ENCODE measurements around the gene SCN5A.

The SCN5A gene

GRCh38 chr3:38579141-38579540, 70.3 kb downstream of the SCN5A start:
- Histone ChIP-seq H3K27ac (no peak overlapping the region), H3K36me3 (no peaks in the 10 kb centered on the region), H3K4me1 (ENCODE audit: control insufficient read depth in 1 of 2, insufficient read depth in 1 of 2, low read depth in 1 of 2, low read length in 1 of 2) (no peaks in the 10 kb centered on the region), H3K9me3 (no peaks in the 10 kb centered on the region), H3K27me3 (no peaks in the 10 kb centered on the region), H3K4me3 (ENCODE audit: low read depth in 1 of 2, low read length in 1 of 2) (no peak overlapping the region)
- TF ChIP-seq, protein P1, sequence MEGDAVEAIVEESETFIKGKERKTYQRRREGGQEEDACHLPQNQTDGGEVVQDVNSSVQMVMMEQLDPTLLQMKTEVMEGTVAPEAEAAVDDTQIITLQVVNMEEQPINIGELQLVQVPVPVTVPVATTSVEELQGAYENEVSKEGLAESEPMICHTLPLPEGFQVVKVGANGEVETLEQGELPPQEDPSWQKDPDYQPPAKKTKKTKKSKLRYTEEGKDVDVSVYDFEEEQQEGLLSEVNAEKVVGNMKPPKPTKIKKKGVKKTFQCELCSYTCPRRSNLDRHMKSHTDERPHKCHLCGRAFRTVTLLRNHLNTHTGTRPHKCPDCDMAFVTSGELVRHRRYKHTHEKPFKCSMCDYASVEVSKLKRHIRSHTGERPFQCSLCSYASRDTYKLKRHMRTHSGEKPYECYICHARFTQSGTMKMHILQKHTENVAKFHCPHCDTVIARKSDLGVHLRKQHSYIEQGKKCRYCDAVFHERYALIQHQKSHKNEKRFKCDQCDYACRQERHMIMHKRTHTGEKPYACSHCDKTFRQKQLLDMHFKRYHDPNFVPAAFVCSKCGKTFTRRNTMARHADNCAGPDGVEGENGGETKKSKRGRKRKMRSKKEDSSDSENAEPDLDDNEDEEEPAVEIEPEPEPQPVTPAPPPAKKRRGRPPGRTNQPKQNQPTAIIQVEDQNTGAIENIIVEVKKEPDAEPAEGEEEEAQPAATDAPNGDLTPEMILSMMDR (IDR thresholded peaks at IDR 0.05), result no peak

DNA sequence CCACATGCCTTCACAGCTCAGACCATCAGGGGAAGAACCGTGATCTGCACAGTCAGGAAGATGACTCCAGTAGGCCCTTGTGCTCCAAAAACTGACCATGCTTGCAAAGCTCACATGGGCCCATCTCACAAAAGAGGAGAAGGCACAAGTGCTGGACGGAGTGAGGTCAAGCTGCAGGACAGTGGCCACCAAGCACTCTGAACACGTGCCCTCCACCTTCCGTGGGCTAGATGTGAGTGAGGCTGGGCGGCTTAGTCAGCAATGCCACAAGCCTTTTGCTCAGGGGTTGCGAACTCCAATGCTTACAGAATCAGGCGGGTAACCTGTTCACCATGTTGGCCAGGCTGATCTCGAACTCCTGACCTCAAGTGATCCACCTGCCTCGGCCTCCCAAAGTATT, 70.9 kb downstream of the SCN5A start:
- Histone ChIP-seq H3K36me3 (no peaks in the 10 kb centered on the region), H3K27me3 (no peaks in the 10 kb centered on the region), H3K4me3 (ENCODE audit: low read depth in 1 of 2, low read length in 1 of 2) (no peak overlapping the region), H3K4me1 (ENCODE audit: control insufficient read depth in 1 of 2, insufficient read depth in 1 of 2, low read depth in 1 of 2, low read length in 1 of 2) (no peaks in the 10 kb centered on the region), H3K9me3 (no peaks in the 10 kb centered on the region), H3K27ac (no peak overlapping the region)
- TF ChIP-seq, protein P1 (IDR thresholded peaks at IDR 0.05), result no peak

DNA sequence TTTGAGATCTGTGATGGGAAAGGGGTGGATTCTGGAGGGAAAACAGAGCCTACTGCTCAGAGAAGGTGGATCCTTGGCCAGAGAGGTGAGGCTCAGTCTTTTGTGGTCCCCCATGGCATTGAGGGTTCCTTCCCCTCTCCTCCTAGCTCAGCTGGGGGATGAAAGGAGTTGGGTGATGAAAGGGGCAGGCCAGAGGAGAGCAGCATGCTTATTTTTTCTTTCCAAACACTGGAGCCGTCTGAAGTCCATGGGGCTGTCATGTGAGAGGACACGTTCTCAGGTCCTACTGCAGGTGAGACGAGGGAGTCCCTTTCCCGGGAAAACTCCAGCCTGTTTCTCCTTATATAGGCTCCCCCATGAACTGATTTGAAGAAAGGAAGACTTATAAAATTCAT, 71.4 kb downstream of the SCN5A start:
- no peak overlapping the region for H3K4me3 ChIP-seq (ENCODE audit: low read depth in 1 of 2, low read length in 1 of 2)
- no peaks in the 10 kb centered on the region for H3K9me3 ChIP-seq
- H3K36me3 ChIP-seq, result no peaks in the 10 kb centered on the region
- no peak overlapping the region for H3K27ac ChIP-seq
- H3K4me1 ChIP-seq (ENCODE audit: control insufficient read depth in 1 of 2, insufficient read depth in 1 of 2, low read depth in 1 of 2, low read length in 1 of 2), result no peaks in the 10 kb centered on the region
- TF ChIP-seq, protein P1 (IDR thresholded peaks at IDR 0.05), result no peak
- no peaks in the 10 kb centered on the region for H3K27me3 ChIP-seq

GRCh38 chr3:38577371-38578080, 72.0 kb downstream of the SCN5A start:
- no peak overlapping the region for H3K27ac ChIP-seq
- no peaks in the 10 kb centered on the region for H3K4me1 ChIP-seq (ENCODE audit: control insufficient read depth in 1 of 2, insufficient read depth in 1 of 2, low read depth in 1 of 2, low read length in 1 of 2)
- H3K4me3 ChIP-seq (ENCODE audit: low read depth in 1 of 2, low read length in 1 of 2), result no peak overlapping the region
- no peaks in the 10 kb centered on the region for H3K27me3 ChIP-seq
- H3K9me3 ChIP-seq, result no peaks in the 10 kb centered on the region
- H3K36me3 ChIP-seq, result no peaks in the 10 kb centered on the region
- TF ChIP-seq, protein P1 (IDR thresholded peaks at IDR 0.05), result no peak

DNA sequence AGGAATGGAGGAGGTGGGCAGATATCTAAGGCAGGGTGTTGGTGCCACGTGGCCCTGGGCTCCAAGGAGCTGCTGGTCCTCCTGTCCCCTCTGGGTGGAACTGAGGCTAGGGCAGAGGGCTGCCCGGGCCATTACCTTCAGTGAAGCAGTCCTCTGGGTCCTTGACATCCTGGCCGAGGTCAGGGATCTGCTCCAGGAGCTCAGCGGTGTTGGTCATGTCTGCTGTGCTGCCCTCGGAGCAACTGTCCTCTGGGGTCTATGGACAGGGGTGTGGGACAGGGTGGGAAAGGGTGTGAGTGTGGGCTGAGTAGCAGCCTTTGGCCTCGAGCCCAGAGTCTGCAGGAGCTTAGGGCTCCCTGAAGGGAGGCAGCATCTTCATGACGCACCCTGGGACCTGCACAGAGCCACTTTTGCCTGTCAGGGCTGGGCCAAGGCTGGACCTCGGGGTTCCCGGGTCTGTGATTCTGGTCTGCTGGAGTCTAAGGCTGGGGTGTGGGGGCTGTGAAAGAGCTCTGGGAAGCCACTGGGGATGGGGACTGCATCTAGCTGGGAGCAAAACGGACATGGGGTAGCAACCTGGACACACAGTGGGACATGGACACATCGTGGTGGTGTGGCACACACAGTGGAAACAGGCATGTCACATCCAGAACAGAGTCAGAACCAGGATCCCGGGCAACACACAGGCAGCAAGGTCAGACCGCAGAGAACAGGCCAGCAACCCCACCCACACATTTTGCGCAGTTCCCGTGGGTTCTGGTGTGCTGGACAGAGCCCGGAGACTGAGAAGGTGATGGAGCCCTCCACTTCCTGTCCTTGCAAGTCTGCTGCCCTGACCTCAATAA, 72.7 kb downstream of the SCN5A start:
- no peak overlapping the region for H3K27ac ChIP-seq
- H3K27me3 ChIP-seq, result no peaks in the 10 kb centered on the region
- no peaks in the 10 kb centered on the region for H3K4me1 ChIP-seq (ENCODE audit: control insufficient read depth in 1 of 2, insufficient read depth in 1 of 2, low read depth in 1 of 2, low read length in 1 of 2)
- H3K4me3 ChIP-seq (ENCODE audit: low read depth in 1 of 2, low read length in 1 of 2), result no peak overlapping the region
- H3K36me3 ChIP-seq, result no peaks in the 10 kb centered on the region
- H3K9me3 ChIP-seq, result no peaks in the 10 kb centered on the region
- TF ChIP-seq, protein P1 (IDR thresholded peaks at IDR 0.05), result no peak

Data from neutrophil (primary cell).